VCaP (cell line): ENCODE measurements around the gene ABAT.
"Not testable (repeated sequence)": the region's sequence is repeated elsewhere in the genome, so short reads cannot be mapped to it uniquely, and the experiment has no call there.

ENCODE experiments used
- H3K27ac ChIP-seq: fragments of 450-650 bp; 2 replicates; pipeline ENCODE4 v1.5.1; 2017
- TF ChIP-seq, protein P1 (sequence below): fragments of 450-650 bp; conservative IDR thresholded peaks from 2 replicates; pipeline ENCODE4 v1.5.1; 2017; ENCODE audit warnings: mild to moderate bottlenecking, moderate library complexity

Gene ABAT

DNA sequence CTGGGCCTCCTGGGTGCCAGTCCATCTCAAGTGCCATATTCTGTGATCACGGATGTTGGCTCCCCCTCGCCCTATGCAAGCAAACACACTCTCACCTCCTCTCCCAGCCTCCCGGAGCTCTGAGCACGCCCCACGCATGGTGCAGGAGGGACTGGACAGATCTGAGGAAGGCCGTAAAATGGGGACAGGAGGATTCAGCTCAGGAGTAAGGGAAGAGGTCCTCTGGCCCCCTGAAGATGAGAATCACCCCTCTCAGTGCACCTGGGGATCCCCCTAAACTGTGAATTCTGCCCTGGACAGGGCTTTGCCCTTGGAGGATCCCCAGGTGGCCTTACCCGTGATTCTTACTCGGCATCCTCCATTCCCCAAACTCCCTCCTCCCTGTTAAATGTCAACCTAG, 107.4 kb downstream of the ABAT start:
- no peak overlapping the region for H3K27ac ChIP-seq
- TF ChIP-seq, protein P1, sequence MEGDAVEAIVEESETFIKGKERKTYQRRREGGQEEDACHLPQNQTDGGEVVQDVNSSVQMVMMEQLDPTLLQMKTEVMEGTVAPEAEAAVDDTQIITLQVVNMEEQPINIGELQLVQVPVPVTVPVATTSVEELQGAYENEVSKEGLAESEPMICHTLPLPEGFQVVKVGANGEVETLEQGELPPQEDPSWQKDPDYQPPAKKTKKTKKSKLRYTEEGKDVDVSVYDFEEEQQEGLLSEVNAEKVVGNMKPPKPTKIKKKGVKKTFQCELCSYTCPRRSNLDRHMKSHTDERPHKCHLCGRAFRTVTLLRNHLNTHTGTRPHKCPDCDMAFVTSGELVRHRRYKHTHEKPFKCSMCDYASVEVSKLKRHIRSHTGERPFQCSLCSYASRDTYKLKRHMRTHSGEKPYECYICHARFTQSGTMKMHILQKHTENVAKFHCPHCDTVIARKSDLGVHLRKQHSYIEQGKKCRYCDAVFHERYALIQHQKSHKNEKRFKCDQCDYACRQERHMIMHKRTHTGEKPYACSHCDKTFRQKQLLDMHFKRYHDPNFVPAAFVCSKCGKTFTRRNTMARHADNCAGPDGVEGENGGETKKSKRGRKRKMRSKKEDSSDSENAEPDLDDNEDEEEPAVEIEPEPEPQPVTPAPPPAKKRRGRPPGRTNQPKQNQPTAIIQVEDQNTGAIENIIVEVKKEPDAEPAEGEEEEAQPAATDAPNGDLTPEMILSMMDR, result no peak

DNA sequence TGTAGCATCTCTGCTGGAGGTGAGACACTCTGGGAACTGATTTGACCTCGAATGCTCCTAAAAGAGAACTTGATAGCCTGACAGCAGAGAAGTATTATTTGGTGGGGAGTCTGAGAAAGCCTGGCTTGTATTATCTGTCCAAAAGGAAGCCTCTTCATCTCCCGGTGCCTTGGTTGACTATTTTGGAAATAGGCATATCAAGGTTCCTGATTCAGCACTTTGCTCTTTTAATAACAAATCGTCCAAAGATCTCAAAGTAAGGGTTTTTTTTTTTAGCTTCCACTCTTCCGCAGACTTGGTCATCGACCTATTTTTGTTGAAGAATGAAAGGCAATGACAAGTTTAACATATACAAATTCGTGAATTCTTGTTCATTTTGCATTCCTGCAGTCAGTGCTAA, 108.3 kb downstream of the ABAT start:
- TF ChIP-seq, protein P1, result no peak
- H3K27ac ChIP-seq, result peak overlapping the region; percentile 63

DNA sequence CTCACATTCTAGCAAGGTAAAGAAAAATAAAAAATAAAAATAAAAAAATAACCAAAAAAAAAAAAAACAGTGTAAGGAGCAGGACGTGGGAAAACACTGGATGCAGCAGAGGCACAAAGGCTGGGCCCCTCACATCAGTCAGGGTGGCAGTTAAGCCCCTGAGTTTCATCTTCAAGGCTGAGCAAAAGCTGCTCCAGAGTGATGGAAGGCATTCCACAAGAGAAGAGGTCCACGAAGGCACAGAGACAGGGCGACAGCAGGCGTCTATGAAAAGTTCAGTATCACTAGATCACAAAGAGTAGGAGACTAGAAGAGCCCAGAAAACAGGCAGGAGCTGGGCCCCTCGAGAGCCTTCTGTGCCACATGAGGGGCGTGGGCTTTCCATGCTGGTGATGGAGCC, 111.0 kb downstream of the ABAT start:
- no peak overlapping the region; the same call in 1 of the 2 replicates for H3K27ac ChIP-seq
- TF ChIP-seq, protein P1, result no peak

DNA sequence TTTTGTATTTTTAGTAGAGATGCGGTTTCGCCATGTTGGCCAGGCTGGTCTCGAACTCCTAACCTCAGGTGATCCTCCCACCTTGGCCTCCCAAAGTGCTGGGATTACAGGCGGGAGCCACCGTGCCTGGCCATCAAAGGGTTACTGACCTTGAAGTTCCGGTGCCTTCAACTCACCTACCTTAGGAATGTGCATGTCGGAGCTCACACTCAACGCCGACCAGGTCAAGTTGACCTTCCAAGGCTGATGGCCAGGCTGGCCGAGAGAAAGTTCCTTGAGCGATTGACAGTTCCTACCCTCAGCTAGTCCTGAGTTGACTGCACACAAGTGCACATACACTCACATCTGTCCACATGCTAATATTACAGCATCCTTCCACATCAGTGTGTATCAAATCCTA, 111.9 kb downstream of the ABAT start:
- not testable (repeated sequence) for H3K27ac ChIP-seq

DNA sequence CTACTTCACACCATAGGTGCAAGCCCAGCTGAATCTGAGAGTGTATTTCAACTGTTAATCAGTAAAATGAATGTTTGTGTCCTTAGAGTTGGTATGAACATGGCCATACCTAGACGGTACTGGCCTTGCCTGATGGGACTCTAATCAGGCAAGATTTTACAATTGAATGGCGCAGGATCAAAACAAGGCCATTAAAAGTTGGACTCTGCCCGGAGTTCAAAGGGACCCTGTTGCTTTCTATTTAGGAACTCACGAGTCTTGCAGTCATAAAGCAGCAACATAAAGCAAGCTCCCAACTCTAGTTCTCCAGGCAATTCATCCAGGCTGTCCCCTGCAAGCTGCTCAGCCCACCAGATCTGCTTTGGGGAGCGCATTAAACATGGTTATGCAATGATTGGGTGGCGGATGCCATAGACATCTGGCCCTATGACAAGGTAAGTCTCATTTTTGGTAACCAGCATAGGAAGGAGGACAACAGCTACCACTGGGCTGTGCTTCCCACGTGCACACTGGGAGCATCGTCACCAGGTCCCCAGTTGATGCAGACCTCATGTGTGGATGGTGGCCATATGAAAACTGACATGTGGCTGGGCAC, 114.3 kb downstream of the ABAT start:
- TF ChIP-seq, protein P1, result no peak

DNA sequence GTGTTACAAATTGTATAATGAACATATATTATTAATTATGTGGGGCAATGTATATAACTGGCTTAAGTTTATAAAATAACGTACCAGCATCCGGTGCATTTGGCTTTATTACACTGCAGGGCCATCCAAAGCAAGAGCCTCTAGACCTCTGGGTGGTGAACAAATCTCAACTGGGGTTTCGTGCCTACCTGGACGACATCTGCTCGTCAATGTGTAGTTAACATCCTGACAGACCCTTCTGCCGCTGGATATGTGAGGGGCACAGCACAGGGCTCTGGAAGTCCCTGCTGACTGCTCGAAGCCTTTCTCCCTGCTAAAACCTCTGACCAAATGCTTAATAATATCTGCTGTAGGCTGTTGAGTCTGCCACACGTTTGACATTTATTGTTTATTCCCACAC, 120.7 kb downstream of the ABAT start:
- no peak overlapping the region for H3K27ac ChIP-seq
- TF ChIP-seq, protein P1, result no peak

More for the DNA sequence above, 114.3 kb downstream of the ABAT start:
- no peak overlapping the region for H3K27ac ChIP-seq

DNA sequence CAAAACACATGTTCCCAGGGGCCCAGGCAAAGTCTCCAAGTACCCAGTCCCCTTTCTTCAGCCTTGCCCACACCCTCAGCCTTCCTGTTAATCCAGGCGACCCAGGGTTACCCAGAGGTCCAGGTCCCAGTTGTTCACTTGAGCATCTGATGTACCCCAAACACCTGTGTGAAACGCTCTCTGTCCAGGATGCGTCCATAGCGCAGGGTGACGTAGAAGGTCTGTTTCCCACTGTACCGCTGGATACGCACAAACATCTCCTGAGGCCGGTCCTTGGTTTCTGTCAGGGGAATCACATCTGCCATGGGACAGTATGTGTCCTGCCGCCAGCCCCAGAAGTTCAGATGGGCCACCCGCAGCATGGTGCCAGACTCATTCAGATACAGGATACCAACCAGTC, 121.4 kb downstream of the ABAT start:
- TF ChIP-seq, protein P1, result no peak
- no peak overlapping the region for H3K27ac ChIP-seq

DNA sequence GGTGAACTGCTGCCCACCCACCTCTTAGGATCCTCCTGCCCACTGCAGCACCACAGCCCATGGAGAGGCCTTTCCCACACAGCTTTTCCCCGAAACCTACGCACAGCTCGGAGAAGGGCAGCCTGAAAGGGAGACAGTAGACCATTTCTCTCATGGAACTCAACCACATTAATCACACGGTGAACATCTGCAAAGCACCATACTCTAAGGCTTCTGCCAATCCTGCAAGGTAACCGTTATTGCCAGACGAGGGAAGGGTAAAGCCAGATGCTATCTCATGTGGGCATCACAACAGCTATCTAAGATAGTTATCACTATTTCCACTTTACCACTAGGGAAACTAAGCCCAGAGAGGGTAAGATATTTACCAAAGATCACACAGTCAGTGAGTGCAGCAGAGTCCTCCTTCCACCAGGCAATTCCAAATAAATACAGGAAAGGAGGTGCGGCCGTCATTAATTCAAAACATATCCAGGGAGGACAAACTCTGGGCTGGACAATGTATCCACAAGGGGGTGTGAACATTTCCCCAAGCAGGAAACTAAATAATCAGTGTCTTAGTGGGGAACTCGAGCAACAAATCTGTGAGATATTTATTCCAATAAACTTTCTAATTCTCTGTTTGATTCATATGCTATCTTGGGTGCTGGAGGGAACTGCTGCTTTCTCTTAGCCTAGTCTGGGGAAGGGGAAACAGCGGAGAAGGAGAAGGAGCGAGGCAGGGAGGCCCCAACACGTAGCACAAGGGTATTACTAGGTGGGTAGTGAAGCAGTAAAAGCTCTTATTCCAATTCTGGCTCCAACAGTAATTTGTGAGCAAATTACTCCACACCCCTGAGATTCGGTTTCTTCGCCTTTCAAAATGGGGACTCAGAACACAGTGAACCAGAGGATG, 122.3 kb downstream of the ABAT start:
- peak overlapping the region; percentile 63; the same call in 1 of the 2 replicates for H3K27ac ChIP-seq

More for the DNA sequence above, 122.3 kb downstream of the ABAT start:
- TF ChIP-seq, protein P1, result no peak
